ENCODE results near the gene PTGER4.

Gene PTGER4

DNA sequence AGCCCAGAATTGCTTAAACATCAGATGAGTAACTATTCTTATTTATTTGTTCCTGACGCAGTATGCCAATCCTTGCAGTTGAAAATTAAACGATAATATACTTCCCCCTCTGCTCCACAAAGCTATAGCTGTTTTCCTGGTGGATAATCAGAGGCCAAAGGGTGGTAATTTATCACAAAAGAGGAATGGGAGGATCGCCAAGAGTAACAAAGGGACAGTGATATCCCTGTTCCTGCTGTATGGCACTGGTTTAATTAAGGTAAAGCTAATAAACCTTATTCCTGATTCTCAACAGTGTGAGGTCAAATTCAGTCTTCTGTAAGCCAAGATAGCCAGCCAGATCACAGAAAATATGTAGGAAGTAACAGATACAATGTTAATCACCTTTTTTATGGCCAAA, 33.4 kb upstream of the PTGER4 start:
- DNase-seq: no peak
- Histone ChIP-seq H3K9me3 (ENCODE audit: severe bottlenecking) (no peaks in the 10 kb centered on the region), H3K4me3 (ENCODE audit: low read depth, low read length) (no peak overlapping the region), H3K27ac (no peak overlapping the region), H3K27me3 (ENCODE audit: insufficient read depth, low read depth, severe bottlenecking) (no peaks in the 10 kb centered on the region), H3K36me3 (no peaks in the 10 kb centered on the region)
- TF ChIP-seq, protein P1, sequence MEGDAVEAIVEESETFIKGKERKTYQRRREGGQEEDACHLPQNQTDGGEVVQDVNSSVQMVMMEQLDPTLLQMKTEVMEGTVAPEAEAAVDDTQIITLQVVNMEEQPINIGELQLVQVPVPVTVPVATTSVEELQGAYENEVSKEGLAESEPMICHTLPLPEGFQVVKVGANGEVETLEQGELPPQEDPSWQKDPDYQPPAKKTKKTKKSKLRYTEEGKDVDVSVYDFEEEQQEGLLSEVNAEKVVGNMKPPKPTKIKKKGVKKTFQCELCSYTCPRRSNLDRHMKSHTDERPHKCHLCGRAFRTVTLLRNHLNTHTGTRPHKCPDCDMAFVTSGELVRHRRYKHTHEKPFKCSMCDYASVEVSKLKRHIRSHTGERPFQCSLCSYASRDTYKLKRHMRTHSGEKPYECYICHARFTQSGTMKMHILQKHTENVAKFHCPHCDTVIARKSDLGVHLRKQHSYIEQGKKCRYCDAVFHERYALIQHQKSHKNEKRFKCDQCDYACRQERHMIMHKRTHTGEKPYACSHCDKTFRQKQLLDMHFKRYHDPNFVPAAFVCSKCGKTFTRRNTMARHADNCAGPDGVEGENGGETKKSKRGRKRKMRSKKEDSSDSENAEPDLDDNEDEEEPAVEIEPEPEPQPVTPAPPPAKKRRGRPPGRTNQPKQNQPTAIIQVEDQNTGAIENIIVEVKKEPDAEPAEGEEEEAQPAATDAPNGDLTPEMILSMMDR (IDR thresholded peaks at IDR 0.05; ENCODE audit: low read depth, low read length): no peak

DNA sequence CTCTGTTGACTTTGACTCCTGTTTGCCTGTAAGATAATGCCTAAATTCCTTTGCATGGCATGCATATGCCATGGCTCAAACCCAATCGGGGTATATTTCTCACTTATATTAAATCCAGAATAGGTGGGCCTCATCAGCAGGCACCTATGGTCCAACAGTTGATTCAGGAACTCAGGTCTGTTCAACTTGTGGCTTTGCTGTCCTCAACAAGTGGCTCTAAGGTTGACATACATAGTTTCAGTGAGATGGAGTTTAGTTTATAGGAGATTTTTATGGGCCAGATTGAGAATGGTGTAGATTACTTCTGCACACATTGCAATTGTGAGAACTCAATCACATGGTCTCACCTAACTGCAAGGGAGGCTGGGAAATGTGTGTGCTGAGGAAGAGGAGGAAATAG, 31.6 kb upstream of the PTGER4 start:
- no peak overlapping the region for H3K27ac ChIP-seq
- no peaks in the 10 kb centered on the region for H3K9me3 ChIP-seq (ENCODE audit: severe bottlenecking)
- H3K27me3 ChIP-seq (ENCODE audit: insufficient read depth, low read depth, severe bottlenecking): no peaks in the 10 kb centered on the region
- H3K4me3 ChIP-seq (ENCODE audit: low read depth, low read length): no peak overlapping the region
- H3K36me3 ChIP-seq: no peaks in the 10 kb centered on the region
- TF ChIP-seq, protein P1 (IDR thresholded peaks at IDR 0.05; ENCODE audit: low read depth, low read length): no peak
- DNase-seq: no peak

DNA sequence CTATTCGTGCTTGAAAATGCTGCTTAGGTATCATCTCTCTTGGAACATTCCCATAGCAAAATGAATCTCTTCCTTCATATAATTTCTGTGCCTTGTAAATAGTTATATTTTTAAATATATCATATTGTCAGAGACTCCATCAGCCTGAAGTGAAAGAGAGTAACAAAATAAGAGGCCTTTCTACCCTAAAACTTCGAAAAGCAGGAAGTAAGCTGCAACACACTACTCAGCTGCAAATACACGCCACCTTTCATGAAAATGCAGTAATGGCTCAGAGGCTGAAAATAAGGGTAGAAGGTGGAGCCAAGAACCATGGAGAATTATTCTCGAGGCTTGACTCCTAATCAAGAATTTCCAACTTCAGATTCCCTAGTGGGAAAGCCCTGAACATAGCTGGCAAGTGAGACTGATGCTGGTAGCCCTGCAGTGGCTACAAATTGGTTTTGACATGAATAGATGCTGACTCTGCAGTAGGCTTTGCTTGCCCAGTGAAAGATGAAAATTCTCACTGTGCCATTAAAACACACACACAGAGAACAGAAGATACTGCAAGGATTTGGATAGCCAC, 30.2 kb upstream of the PTGER4 start:
- Histone ChIP-seq H3K36me3 (no peaks in the 10 kb centered on the region), H3K9me3 (ENCODE audit: severe bottlenecking) (no peaks in the 10 kb centered on the region), H3K4me3 (ENCODE audit: low read depth, low read length) (no peak overlapping the region), H3K27ac (no peak overlapping the region), H3K27me3 (ENCODE audit: insufficient read depth, low read depth, severe bottlenecking) (no peaks in the 10 kb centered on the region)
- TF ChIP-seq, protein P1 (IDR thresholded peaks at IDR 0.05; ENCODE audit: low read depth, low read length): no peak
- DNase-seq: no peak

DNA sequence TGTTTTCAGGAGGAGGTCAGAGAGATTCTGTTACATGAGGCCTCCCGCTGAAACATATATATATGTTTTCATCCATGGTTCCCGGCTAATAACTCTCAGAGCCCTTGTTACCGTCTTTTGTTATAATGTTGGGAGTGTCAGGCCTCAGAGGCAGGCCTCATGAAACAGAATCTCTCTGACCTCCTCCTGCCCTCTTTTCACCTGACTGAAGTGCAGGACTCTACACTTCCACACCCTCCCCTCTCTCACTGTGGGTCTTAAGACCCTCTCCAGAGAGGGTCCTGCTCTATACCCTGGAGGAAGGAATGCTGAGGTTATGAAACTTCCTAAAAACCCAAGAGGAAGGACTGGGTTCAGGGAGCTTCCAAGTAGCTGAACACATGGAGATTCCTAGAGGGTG, 28.5 kb upstream of the PTGER4 start:
- H3K4me3 ChIP-seq (ENCODE audit: low read depth, low read length): no peak overlapping the region
- no peaks in the 10 kb centered on the region for H3K27me3 ChIP-seq (ENCODE audit: insufficient read depth, low read depth, severe bottlenecking)
- TF ChIP-seq, protein P1 (IDR thresholded peaks at IDR 0.05; ENCODE audit: low read depth, low read length): no peak
- DNase-seq: no peak
- no peak overlapping the region for H3K27ac ChIP-seq
- H3K9me3 ChIP-seq (ENCODE audit: severe bottlenecking): no peaks in the 10 kb centered on the region
- H3K36me3 ChIP-seq: no peaks in the 10 kb centered on the region

DNA sequence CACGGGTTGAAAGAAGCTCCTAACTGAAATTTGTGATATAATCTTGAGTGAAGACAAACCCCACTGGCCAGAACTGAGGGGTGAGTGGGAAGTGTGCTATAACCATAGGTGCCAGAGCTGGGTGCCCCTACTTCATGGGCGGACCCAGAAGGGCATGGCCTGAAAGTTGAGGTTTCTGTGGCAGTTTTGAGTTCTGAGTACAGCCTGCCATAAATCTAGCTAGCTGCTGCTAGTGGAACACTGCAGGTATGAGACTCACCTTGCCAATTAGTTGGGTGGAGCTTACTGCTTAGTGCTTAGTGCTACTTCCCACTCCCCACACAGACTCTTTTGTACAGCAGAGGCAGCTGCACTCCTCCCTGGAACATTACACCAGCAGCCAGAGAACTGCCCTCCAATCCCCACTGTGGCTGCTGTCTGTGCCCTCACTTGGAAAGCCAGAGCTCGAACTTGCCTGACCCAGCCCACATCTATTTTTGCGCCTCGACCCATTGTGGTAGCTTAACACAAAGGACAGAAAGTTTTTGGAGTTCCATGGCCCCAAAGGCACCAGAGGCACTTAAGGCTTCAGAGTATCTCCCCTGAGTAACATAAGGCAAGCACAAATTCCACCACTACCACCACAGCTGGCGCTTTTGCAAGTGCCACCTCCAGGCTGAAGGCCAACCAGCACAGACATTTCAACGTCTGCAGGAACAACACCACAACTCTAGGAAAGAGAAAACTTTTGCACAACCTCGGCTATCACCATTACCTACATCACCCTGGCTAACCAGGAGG, 27.1 kb upstream of the PTGER4 start:
- no peak for DNase-seq
- Histone ChIP-seq H3K27me3 (ENCODE audit: insufficient read depth, low read depth, severe bottlenecking) (no peaks in the 10 kb centered on the region), H3K27ac (no peak overlapping the region), H3K9me3 (ENCODE audit: severe bottlenecking) (no peaks in the 10 kb centered on the region), H3K36me3 (no peaks in the 10 kb centered on the region), H3K4me3 (ENCODE audit: low read depth, low read length) (no peak overlapping the region)
- TF ChIP-seq, protein P1 (IDR thresholded peaks at IDR 0.05; ENCODE audit: low read depth, low read length): no peak
